ENCODE measurements around the gene MS4A10. TPM values are rescaled to one million over a fixed set of nuclear protein-coding genes. Genes with fewer than 3 reads are reported as not detected.
A peak's percentile ranks its signal among the peaks of the same experiment; 100 is the strongest.

MS4A10 gene
- polyA plus RNA-seq, 1 donor from 2014 or later = not detected

GRCh38 chr11:60762851-60763691 is 22.1 kb upstream of the MS4A10 start:
- H2AFZ ChIP-seq (ENCODE audit: low read depth, low read length) = no peak overlapping the region
- H3F3A ChIP-seq (ENCODE audit: insufficient read depth, low read length, poor library complexity, severe bottlenecking) = no peaks in the 10 kb centered on the region
- no peaks in the 10 kb centered on the region for H3K27me3 ChIP-seq (ENCODE audit: insufficient read depth, low read depth, low read length)
- no peak overlapping the region for H3K4me3 ChIP-seq (ENCODE audit: low read length)
- H3K9me2 ChIP-seq (ENCODE audit: insufficient read depth, low read length) = no peaks in the 10 kb centered on the region
- no peak overlapping the region for H3K27ac ChIP-seq (ENCODE audit: low read length)
- no peak overlapping the region for H3K4me2 ChIP-seq (ENCODE audit: low read length)
- H3K36me3 ChIP-seq (ENCODE audit: insufficient read depth, low read length) = no peaks in the 10 kb centered on the region
- no peaks in the 10 kb centered on the region for H3K79me2 ChIP-seq (replicated peaks; ENCODE audit: insufficient read depth, low read length)
- H3K9ac ChIP-seq (ENCODE audit: low read length) = no peak overlapping the region
- no peaks in the 10 kb centered on the region for H4K20me1 ChIP-seq (ENCODE audit: insufficient read depth)
- no peak for TF ChIP-seq POLR2AphosphoS5 (IDR thresholded peaks at IDR 0.05)
- TF ChIP-seq RAD21 (conservative IDR thresholded peaks at IDR 0.05) = no peak
- peak; percentile 31 for TF ChIP-seq SMC3 (conservative IDR thresholded peaks at IDR 0.05; ENCODE audit: poor library complexity)
- TF ChIP-seq, protein P1, sequence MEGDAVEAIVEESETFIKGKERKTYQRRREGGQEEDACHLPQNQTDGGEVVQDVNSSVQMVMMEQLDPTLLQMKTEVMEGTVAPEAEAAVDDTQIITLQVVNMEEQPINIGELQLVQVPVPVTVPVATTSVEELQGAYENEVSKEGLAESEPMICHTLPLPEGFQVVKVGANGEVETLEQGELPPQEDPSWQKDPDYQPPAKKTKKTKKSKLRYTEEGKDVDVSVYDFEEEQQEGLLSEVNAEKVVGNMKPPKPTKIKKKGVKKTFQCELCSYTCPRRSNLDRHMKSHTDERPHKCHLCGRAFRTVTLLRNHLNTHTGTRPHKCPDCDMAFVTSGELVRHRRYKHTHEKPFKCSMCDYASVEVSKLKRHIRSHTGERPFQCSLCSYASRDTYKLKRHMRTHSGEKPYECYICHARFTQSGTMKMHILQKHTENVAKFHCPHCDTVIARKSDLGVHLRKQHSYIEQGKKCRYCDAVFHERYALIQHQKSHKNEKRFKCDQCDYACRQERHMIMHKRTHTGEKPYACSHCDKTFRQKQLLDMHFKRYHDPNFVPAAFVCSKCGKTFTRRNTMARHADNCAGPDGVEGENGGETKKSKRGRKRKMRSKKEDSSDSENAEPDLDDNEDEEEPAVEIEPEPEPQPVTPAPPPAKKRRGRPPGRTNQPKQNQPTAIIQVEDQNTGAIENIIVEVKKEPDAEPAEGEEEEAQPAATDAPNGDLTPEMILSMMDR (IDR thresholded peaks at IDR 0.05; ENCODE audit: poor library complexity, severe bottlenecking) = no peak
- no peak for TF ChIP-seq TAF1 (IDR thresholded peaks at IDR 0.05; ENCODE audit: low read depth)
- no peaks in the 10 kb centered on the region for H3K9me3 ChIP-seq (ENCODE audit: low read length)

DNA sequence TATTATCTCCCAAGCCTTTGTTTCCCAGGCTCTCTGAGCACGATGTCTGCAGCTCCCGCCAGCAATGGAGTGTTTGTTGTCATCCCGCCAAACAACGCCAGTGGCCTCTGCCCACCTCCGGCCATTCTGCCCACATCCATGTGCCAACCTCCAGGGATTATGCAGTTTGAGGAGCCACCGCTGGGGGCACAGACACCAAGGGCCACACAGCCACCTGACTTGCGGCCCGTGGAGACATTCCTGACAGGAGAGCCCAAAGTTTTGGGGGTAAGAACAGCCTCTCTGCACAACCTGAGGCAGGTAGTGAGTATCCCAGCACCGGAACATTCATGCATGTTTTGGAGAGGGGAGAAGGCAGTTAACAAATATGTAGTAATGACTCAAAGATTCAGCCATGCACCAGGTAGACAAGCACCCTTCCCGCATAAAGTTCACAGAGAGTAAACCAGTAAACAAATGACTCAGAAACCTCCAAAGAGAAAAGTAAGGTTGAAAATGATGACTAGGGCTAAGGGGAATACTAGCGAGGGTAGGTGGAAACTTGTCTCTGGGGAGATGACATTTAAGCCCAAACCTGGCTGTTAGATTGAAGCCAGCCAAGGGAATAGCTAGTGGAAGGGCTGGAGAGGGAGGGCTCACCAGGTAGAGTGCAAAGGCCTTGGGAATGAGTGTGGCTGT is 21.3 kb upstream of the MS4A10 start:
- no peaks in the 10 kb centered on the region for H4K20me1 ChIP-seq (ENCODE audit: insufficient read depth)
- no peak overlapping the region for H3K4me2 ChIP-seq (ENCODE audit: low read length)
- H3K9me2 ChIP-seq (ENCODE audit: insufficient read depth, low read length) = no peaks in the 10 kb centered on the region
- no peaks in the 10 kb centered on the region for H3K27me3 ChIP-seq (ENCODE audit: insufficient read depth, low read depth, low read length)
- no peak overlapping the region for H3K9ac ChIP-seq (ENCODE audit: low read length)
- H3K27ac ChIP-seq (ENCODE audit: low read length) = no peak overlapping the region
- TF ChIP-seq, protein P1 (IDR thresholded peaks at IDR 0.05; ENCODE audit: poor library complexity, severe bottlenecking) = no peak
- TF ChIP-seq EP300 (conservative IDR thresholded peaks at IDR 0.05; ENCODE audit: poor library complexity, severe bottlenecking) = no peak
- no peak for TF ChIP-seq SMC3 (conservative IDR thresholded peaks at IDR 0.05; ENCODE audit: poor library complexity)
- TF ChIP-seq EZH2 (IDR thresholded peaks at IDR 0.05; ENCODE audit: borderline replicate concordance, insufficient read depth, low read length, poor library complexity, severe bottlenecking) = no peak
- no peak for TF ChIP-seq RAD21 (conservative IDR thresholded peaks at IDR 0.05)
- no peak for TF ChIP-seq POLR2AphosphoS5 (IDR thresholded peaks at IDR 0.05)
- no peaks in the 10 kb centered on the region for H3K36me3 ChIP-seq (ENCODE audit: insufficient read depth, low read length)
- no peaks in the 10 kb centered on the region for H3K9me3 ChIP-seq (ENCODE audit: low read length)
- no peak overlapping the region for H2AFZ ChIP-seq (ENCODE audit: low read depth, low read length)
- H3K79me2 ChIP-seq (replicated peaks; ENCODE audit: insufficient read depth, low read length) = no peaks in the 10 kb centered on the region
- no peak overlapping the region for H3K4me3 ChIP-seq (ENCODE audit: low read length)
- H3F3A ChIP-seq (ENCODE audit: insufficient read depth, low read length, poor library complexity, severe bottlenecking) = no peaks in the 10 kb centered on the region

DNA sequence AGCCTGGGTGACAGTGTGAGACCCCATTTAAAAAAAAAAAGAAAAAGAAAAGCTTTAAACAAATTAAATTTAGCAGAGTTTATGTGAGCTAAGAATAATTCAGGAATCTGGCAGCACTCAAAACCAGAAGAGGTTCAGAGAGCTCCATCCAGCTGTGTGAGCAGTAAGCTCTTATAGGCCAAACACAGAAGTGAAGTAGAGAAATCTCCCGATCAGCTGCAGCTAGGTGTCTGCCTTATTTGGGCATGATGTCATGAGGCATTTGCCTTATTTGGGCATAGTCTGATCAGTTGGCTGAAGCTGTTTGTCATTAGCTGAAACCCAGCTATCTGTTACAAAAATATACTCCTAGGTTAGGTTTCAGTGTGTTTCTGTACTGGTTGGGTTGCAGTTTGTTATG is 20.3 kb upstream of the MS4A10 start:
- Histone ChIP-seq H3K9ac (ENCODE audit: low read length) (no peak overlapping the region), H3F3A (ENCODE audit: insufficient read depth, low read length, poor library complexity, severe bottlenecking) (no peaks in the 10 kb centered on the region), H3K79me2 (replicated peaks; ENCODE audit: insufficient read depth, low read length) (no peaks in the 10 kb centered on the region), H3K27ac (ENCODE audit: low read length) (no peak overlapping the region), H3K9me2 (ENCODE audit: insufficient read depth, low read length) (no peaks in the 10 kb centered on the region), H4K20me1 (ENCODE audit: insufficient read depth) (no peaks in the 10 kb centered on the region), H3K36me3 (ENCODE audit: insufficient read depth, low read length) (no peaks in the 10 kb centered on the region), H2AFZ (ENCODE audit: low read depth, low read length) (no peak overlapping the region), H3K27me3 (ENCODE audit: insufficient read depth, low read depth, low read length) (no peaks in the 10 kb centered on the region), H3K4me3 (ENCODE audit: low read length) (no peak overlapping the region), H3K9me3 (ENCODE audit: low read length) (no peaks in the 10 kb centered on the region), H3K4me2 (ENCODE audit: low read length) (no peak overlapping the region)
- TF ChIP-seq EP300 (conservative IDR thresholded peaks at IDR 0.05; ENCODE audit: poor library complexity, severe bottlenecking) (no peak), SMC3 (conservative IDR thresholded peaks at IDR 0.05; ENCODE audit: poor library complexity) (no peak), RAD21 (conservative IDR thresholded peaks at IDR 0.05) (no peak), MXI1 (conservative IDR thresholded peaks at IDR 0.05; ENCODE audit: poor library complexity, severe bottlenecking) (no peak), EZH2 (IDR thresholded peaks at IDR 0.05; ENCODE audit: borderline replicate concordance, insufficient read depth, low read length, poor library complexity, severe bottlenecking) (no peak), POLR2AphosphoS5 (IDR thresholded peaks at IDR 0.05) (no peak)
- TF ChIP-seq, protein P1 (IDR thresholded peaks at IDR 0.05; ENCODE audit: poor library complexity, severe bottlenecking) = no peak

Measured in neural cell (in vitro differentiated cells).